GM18867 (cell line): ENCODE measurements around the gene RGS3.
A peak's percentile ranks its signal among the peaks of the same experiment; 100 is the strongest.

Experiments used
- ATAC-seq: cut with Tn5 transposase; IDR thresholded peaks from one replicate; pipeline ENCODE4 v1.9.1; 2021; ENCODE audit warnings: mild to moderate bottlenecking, moderate library complexity; ENCODE audit not compliant: unreplicated experiment

Gene RGS3

GRCh38 chr9:113597390-113598241 lies 134.1 kb downstream of the RGS3 start:
- no peak for ATAC-seq

DNA sequence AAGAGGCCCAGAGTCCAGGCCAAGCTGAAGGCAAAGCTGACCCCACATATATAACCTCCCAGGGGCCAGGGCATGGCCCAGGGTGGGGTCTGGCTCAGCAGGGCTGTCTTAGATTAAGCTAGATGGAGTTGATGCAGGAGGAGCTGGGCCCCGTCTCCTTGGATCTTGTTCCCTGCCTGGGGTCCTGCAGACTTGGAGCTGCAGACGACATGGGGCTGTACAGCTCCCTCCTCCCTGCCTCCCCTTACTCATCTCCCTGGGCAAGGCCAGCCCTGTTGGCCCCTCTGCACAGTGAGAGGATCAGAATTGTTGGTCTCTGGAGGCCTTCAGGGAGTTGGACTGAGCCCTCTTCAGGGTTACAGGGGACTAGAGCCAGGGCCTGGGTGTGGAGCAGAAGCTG lies 134.9 kb downstream of the RGS3 start:
- no peak for ATAC-seq

- no peak for ATAC-seq
Observed at GRCh38 chr9:113598883-113599282, 135.4 kb downstream of the RGS3 start.

- ATAC-seq, result no peak
Observed at GRCh38 chr9:113599646-113600022, 136.1 kb downstream of the RGS3 start.

DNA sequence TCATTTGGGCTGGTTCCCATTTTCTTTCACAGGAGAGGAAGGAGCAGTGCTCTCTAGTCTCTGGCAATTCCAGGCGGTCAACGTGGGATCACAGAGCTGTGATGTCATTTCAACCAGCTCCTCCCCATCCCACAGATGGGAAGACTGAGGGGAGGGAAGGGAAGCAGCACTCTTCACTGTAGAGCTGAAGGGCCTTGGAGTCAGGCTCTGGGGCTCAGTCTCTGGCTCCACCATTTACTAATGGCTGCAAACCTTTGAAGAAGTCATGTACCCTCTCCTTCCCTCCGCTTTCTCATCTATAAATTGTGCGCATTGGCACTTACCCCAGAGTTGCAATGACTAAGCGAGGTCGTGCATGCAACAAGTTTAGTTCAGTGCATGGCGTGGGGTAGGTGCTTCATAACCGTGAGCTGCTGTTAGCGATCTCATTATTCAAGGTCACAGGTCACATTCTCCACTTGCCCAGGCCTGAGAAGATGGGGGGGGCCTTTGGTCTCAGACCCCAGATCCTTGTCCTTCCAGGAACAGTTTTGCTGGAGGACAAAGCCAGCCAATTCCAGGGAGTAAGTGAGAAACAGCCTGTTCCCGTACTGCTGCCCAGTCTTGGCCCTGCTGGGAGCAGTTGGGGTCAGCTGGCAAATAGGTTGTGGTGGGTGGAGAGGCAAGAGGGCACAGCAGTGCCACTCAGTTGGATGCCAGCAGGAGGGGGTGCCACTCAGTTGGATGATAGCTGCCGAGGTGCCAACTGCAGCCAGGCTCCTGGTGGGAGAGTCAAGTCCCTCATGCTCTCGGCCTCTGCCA lies 136.7 kb downstream of the RGS3 start:
- no peak for ATAC-seq

- ATAC-seq, result no peak
Observed at GRCh38 chr9:113600871-113601614, 137.5 kb downstream of the RGS3 start.

GRCh38 chr9:113601656-113602055 lies 138.1 kb downstream of the RGS3 start:
- ATAC-seq, result no peak

- peak; percentile 56 for ATAC-seq
Observed at GRCh38 chr9:113602126-113603047, 138.9 kb downstream of the RGS3 start.

DNA sequence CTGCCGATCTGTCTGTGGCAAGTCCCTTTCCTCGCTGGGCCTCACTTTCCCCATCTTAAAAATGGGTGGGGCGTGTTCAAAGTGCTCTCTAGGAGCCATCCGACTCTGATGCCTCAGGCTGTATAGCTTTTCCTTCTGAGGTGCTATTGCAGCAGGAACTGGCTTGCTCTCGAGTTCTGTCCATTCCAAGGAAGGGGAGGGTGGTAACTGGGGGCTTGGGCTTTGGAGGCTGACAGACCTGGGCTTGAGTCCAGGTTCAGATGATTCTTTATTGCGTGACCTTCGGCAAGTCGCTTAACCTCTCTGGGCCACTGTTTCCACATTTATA lies 139.5 kb downstream of the RGS3 start:
- no peak for ATAC-seq

DNA sequence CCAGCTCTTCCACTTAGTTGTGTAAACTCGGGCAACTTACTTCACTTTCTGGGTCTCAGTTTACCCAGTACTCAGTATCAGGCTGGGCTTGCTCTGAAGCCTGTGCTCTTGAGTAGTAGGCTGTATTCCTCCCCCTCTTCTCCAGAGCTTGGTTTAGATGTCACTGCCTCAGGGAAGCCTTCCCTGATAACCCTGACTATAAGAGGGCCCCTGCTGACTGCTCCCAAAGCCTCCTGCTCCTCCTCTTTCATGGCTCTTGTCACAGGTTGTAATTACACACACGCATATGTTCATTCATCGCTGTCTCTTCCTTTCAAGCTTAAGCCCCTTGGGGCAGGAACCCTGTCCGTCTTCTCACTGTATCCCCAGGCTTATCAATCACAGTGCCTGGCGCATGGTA lies 140.2 kb downstream of the RGS3 start:
- ATAC-seq, result no peak

DNA sequence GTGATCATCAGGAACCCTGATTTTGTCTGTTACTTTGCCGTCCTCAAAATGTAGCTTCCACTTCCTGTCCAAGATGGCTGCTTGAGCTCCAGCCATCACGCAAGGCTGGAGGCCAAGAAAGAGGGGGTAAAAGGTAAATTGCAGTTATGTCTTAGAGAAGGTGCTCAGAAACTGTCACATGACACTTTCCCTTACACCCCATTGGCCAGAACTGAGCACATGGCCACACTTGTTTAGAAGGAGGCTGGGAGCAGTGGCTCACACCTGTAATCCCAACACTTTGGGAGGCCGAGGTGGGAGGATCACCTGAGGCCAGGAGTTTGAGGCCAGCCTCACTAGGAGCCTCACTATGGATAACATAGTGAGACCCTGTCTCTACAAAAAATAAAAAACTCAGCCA lies 140.9 kb downstream of the RGS3 start:
- no peak for ATAC-seq

DNA sequence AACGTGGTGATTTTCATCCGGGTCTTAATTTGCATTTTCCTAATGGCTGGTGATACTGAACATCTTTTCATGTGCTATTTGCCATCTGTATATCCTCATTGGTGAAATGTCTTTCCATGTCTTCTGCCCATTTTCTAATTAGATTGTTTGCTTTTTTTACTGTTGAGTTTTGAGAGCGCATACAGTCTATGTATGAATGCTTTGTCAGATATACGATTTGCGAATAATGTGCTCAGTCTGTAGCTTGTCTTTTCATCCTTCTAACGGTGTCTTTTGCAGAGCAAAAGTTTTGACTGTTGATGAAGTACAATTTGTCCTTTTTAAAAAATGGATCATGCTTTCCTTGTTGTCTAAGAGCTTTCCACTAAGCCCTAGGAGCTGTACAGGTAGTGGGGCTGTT lies 143.0 kb downstream of the RGS3 start:
- ATAC-seq, result no peak

DNA sequence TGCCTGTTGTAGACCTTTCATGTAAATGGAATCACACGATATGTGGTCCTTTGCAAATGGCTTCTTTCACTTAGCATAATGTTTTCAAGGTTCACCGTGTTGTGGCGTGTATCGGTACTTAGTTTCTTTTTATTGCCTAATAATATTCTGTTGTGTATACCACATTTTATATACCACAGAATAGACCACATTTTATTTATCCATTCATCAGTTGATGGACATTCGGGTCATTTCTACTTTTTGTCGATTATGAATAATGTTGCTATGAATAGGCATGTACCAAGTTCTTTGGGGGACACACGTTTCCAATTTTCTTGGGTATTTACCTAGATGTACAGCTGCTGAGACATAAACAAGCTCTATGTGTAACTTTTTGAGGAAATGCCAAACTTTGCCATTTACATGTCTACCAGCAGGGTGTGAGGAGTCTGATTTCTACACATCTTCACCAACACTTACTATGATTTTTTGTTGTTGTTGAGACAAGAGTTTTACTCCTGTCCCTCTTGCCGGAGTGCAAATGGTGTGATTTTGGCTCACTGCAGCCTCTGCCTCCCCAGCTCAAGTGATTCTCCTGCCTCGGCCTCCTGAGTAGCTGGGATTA lies 144.7 kb downstream of the RGS3 start:
- no peak for ATAC-seq

DNA sequence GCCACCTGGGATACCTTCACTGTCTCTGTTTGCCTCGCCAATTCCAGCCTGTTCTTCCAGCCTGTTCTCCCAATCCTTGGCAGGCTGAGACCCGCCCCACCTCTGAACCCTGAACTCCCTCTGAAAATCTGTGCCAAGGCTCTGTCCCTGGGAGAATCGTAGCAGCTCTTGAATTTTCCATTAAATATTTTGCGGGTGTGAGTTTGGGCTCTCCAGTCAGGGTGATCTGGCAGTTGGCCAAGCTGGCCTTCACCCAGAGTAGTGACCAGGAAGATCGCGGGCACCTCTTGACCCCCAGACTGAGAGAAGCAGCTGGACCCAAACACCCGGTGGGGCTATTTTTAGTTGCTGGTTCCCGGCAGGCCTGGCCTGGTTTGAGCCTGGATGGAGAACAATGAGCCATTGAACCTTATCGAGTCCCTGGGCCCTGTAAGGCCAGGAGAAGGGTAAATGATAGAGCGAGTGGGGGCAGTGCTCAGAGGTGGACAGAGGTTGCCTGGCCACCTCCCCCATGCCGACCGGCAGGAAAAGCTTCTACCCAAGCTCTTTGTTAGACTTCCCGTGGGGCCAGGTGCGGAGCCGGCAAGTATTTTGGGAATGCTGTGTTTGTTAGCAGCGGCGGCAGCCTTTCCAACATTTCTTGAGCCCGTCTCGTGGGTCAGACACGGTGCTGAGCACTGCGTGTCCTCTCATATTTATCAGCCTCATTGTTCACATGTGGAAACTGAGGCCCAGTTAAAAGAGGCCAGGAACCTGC lies 146.2 kb downstream of the RGS3 start:
- ATAC-seq, result no peak

DNA sequence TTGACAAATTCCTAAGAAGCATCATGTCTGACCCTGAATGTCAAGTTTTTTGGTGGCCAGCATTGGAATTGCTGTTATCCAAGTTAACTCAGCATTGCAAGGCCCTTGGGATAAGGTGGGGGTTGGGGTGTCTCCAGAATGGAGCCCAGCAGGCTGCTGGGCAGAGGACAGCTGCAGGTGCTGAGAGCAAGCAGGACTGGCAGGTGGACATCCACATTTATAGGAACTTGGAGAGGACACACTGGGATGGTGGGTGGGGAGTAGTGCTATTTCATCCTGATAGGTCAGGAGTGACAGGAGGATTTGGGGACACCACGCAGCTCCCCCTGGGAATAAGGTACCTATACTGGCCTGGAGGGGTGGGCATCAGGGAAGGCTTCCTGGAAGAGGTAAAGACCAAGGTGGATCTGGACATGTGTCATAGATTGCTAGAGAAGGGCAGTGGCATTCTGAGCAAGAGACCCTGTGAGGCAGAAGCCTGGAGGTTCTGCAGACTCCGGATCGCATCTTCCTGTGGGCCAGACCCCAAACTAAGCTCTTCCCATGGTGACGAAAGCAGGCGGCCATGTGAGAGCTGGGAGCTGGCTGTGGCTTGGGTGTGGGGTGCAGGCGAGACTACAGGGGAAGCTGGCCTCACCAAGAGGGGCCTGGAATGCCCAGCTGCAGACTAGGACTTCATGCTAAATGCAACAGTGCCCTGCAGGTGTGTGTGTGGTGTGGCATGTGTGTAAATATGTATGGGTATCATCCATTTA lies 148.1 kb downstream of the RGS3 start:
- ATAC-seq, result no peak

DNA sequence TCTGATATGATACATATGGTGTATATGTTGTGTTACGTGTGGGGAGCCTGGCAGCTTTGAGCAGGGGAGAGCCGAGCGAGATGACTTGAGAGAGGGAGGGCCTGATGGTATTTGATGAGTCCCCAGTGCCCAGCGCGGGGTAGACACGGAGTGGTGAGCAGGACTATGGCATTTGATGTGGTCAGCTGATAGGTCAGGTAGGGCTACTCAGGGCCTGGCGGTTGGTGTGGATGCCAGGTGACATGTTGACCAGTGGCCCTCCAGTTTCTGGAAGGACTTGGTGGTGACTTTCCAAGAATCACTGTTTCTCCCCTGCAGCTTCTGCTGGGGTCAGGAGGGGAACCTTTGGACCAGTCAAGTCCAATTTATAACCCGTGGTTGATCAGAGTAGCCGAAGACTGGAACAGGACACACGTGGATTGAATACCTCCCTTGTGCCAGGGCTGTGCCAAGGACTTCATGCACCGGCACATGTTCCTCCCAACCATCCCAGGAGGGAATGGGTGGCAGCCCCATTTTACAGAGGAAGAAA lies 148.8 kb downstream of the RGS3 start:
- no peak for ATAC-seq

- ATAC-seq, result no peak
Observed at GRCh38 chr9:113612828-113613227, 149.3 kb downstream of the RGS3 start.

DNA sequence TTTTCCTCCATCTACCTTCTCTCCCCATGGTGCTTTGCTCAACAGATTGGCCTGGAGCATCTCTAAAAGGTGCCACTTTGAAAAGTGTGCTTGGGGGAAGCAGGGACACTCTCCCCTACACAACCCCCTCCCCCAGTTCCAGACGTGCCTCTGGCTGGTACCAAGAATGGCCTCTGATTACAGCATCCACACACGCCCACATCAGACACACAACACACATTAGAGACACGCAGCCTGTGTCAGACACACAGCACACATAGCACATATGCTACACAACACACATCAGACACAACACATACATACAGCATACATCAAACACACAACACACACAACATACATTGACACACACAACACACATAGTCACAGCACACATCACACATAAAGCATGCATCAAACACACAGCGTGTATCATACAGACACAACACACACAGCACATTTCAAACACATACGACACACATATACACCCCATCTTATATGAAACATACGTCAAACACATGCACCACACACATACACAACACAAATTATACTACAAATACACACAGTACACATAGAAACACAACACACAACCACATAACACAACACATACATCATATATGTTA lies 150.4 kb downstream of the RGS3 start:
- no peak for ATAC-seq
